TTC549 (cell line): ENCODE data around the gene SETD3.

Experiments
- FAIRE-seq: peaks from 2 replicates; lab custom pipeline; 2012; peaks lifted over from hg19 to GRCh38; lab: Jason Lieb, UNC

The SETD3 gene

GRCh38 chr14:99479906-99480869, at the start of gene SETD3:
Gene SETD3, minus strand, starts transcription at chr14:99480859. Its CDS starts 15,054 bp downstream, at chr14:99465805.
- FAIRE-seq = no peak

- FAIRE-seq = no peak
These were observed 49.2 kb upstream of the SETD3 start for GRCh38 chr14:99529899-99530298.

- no peak for FAIRE-seq
These were observed 46.9 kb upstream of the SETD3 start for GRCh38 chr14:99527427-99528076.

GRCh38 chr14:99527026-99527425, 46.4 kb upstream of the SETD3 start:
- no peak for FAIRE-seq

GRCh38 chr14:99525699-99526080, 45.0 kb upstream of the SETD3 start:
- no peak for FAIRE-seq

- FAIRE-seq = no peak
These were observed 44.4 kb upstream of the SETD3 start for GRCh38 chr14:99524804-99525698.

- FAIRE-seq = no peak
These were observed 43.5 kb upstream of the SETD3 start for GRCh38 chr14:99524091-99524661.

- no peak for FAIRE-seq
These were observed 43.0 kb upstream of the SETD3 start for GRCh38 chr14:99523704-99524055.

- no peak for FAIRE-seq
These were observed 42.5 kb upstream of the SETD3 start for GRCh38 chr14:99522934-99523703.

- FAIRE-seq = no peak
These were observed 41.8 kb upstream of the SETD3 start for GRCh38 chr14:99522457-99522891.

GRCh38 chr14:99522025-99522401, 41.4 kb upstream of the SETD3 start:
- no peak for FAIRE-seq

GRCh38 chr14:99521176-99522024, 40.7 kb upstream of the SETD3 start:
- no peak for FAIRE-seq

GRCh38 chr14:99520571-99521081, 40.0 kb upstream of the SETD3 start:
- no peak for FAIRE-seq

- no peak for FAIRE-seq
These were observed 39.3 kb upstream of the SETD3 start for GRCh38 chr14:99519931-99520421.

- no peak for FAIRE-seq
These were observed 38.8 kb upstream of the SETD3 start for GRCh38 chr14:99519347-99519881.

GRCh38 chr14:99518441-99519346, 38.0 kb upstream of the SETD3 start:
- FAIRE-seq = no peak

- FAIRE-seq = no peak
These were observed 37.2 kb upstream of the SETD3 start for GRCh38 chr14:99517643-99518381.
